ENCODE results near the gene NANOS3.

NANOS3 gene

DNA sequence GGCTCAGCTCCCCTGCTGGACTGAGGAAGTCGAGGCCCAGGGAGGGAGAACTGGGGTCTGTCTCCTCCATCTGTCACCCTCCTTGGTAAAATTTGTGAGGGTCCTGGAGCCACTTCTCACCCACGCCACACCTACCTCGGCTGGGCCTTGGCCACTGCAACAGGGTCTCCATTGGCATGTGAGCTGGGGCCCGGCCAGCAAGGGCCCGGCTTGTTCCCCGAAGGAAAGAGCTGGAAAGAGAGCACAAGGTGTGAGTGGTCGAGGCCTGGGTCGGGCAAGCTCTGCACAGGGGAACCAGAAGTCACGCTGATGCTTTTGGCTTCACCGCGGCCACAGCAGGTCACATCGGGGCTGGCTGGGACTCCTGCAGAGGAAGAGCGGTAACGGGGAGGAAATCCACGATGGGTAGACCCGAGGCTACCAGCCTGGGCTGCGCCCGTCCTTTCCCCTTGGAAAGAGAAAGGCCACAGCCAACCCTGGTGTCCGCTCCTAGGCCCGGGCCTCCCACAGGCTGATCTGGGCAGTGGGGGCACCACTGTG, 9.0 kb downstream of the NANOS3 start:
- DNase-seq (ENCODE audit: low read depth in 2 of 2): no peak

GRCh38 chr19:13887018-13887436, 10.1 kb downstream of the NANOS3 start:
- no peak for DNase-seq (ENCODE audit: low read depth in 2 of 2)

DNA sequence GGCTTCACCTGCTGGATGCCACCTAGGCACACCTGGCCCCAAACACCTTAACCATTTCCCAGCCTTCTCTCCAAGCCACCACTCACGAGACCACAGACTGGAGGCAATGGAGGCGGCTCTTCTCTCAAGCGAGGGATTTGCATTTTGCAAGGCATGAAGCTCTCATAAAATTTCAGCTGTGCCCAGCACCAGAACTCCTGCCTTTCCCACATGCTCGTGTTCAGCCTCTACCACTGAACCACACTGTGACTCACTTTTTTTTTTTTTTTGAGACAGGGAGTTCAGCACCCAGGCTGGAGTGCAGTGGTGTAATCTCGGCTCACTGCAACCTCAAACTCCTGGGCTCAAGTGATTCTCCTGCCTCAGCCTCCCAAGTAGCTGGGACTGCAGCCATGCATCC, 10.6 kb downstream of the NANOS3 start:
- DNase-seq (ENCODE audit: low read depth in 2 of 2): no peak

DNA sequence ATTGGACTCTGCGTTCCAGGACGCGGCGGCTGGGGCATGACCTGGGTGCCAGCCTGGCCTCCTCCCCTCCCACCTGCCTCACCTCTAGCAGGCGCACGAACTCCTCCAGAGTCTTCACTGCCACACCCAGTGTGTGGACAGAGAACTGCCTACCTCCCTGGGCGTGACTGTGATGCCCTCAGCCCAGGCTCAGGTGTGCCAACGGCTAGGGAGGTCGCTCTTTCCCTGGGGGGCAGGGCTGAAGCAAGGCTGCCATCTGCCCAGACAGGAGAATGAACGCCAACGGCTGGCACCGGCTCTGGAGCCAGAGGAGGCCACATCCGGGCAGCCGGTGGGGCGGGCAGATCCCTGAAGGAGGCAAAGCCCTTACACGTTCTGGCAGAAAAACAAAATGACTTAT, 11.3 kb downstream of the NANOS3 start:
- no peak for DNase-seq (ENCODE audit: low read depth in 2 of 2)

- no peak for DNase-seq (ENCODE audit: low read depth in 2 of 2)
Measured at GRCh38 chr19:13890136-13890535, 13.2 kb downstream of the NANOS3 start.

DNA sequence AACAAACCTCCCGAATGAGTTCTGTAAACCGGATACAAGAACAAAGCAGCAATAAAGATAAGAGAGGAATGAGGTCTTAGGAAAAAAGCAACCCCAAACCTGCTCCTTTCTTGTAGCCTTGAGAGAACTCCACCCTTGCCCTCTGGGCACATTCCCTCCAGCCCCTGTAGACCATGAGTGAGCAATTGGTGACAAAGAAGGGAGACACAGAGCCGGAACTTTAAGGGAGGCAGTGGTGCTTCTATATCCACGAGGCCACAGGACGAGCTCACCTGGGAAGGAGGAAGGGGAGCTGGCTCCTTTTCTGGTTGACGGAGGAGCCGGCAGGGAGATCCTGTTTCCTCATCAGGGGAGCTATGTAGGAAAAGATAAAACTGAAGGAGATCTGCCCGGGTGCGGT, 15.9 kb downstream of the NANOS3 start:
- no peak for DNase-seq (ENCODE audit: low read depth in 2 of 2)

DNA sequence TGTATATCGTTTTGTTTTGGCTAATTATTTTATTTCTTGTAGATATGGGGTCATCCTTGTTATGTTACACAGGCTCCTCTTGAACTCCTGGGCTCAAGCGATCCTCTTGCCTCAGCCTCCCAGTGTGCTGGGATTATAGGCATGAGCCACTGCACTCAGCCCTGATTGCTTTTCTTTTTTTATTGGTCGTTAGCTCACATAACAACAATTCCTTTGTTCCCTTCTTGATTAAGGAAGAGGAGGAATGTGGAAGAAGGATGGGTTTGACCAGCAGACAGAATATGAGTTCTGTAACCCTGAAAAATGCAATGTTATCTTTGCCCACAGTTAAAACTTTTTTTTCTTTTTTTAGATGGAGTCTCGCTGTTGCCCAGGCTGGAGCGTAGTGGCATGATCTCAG, 17.6 kb downstream of the NANOS3 start:
- DNase-seq (ENCODE audit: low read depth in 2 of 2): no peak

DNA sequence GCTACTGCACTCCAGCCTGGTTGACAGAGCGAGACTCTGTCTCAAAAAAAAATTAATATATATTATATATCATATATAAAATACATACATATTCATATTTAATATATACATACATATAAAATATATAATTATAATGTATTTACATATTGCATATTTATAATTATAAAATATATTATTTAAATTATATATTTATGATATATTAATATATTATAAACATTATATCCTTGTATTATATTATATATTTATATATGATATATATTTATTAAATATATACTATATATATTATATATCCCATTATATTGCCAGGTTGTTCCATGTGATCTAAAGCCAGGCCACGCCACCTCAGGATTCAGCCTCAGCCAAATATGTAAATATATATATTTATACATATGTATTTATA, 19.3 kb downstream of the NANOS3 start:
- no peak for DNase-seq (ENCODE audit: low read depth in 2 of 2)

GRCh38 chr19:13899393-13899792, 22.5 kb downstream of the NANOS3 start:
- no peak for DNase-seq (ENCODE audit: low read depth in 2 of 2)

GRCh38 chr19:13899912-13900584, 23.1 kb downstream of the NANOS3 start:
- no peak for DNase-seq (ENCODE audit: low read depth in 2 of 2)

GRCh38 chr19:13902993-13903555, 26.1 kb downstream of the NANOS3 start:
- DNase-seq (ENCODE audit: low read depth in 2 of 2): no peak

GRCh38 chr19:13905634-13906520, 28.9 kb downstream of the NANOS3 start, which contains the start of the genes BRME1 and CC2D1A:
BRME1 (minus strand) TSS chr19:13906117; CDS start chr19:13904892, 1,225 bp downstream.
CC2D1A (plus strand) TSS chr19:13906201; CDS start chr19:13906442, 241 bp downstream.
- DNase-seq (ENCODE audit: low read depth in 2 of 2): peak; percentile 84 to 91

DNA sequence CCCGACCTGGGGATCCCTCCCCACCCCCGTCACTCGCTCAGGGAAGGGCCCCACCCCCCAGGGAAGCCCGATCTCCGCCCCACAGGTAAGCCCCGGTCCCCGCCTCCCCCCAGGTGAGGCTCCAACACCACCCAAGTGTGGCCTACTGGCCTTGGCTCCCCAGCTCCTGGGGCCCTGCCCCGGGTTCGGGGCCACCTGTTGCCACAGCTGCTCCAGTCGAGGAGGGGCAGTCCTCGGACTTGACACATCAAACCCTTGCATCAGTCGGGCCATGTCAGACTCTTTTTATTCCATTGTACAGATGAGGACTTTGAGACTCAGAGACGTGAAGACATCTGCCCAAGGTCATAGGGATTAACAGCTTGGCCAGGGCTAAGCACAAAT, 29.6 kb downstream of the NANOS3 start:
- DNase-seq (ENCODE audit: low read depth in 2 of 2): no peak

- DNase-seq (ENCODE audit: low read depth in 2 of 2): no peak
Measured at GRCh38 chr19:13906910-13907309, 30.0 kb downstream of the NANOS3 start.

GRCh38 chr19:13908674-13909073, 31.7 kb downstream of the NANOS3 start:
- DNase-seq (ENCODE audit: low read depth in 2 of 2): no peak

- no peak for DNase-seq (ENCODE audit: low read depth in 2 of 2)
Measured at GRCh38 chr19:13909430-13909829, 32.5 kb downstream of the NANOS3 start.

GRCh38 chr19:13913352-13913751, 36.4 kb downstream of the NANOS3 start:
- no peak for DNase-seq (ENCODE audit: low read depth in 2 of 2)

- DNase-seq (ENCODE audit: low read depth in 2 of 2): no peak
Measured at GRCh38 chr19:13914777-13915176, 37.8 kb downstream of the NANOS3 start.

- DNase-seq (ENCODE audit: low read depth in 2 of 2): no peak
Measured at GRCh38 chr19:13917888-13918406, 41.0 kb downstream of the NANOS3 start.

GRCh38 chr19:13918726-13919411, 41.9 kb downstream of the NANOS3 start:
- no peak for DNase-seq (ENCODE audit: low read depth in 2 of 2)

GRCh38 chr19:13920524-13920923, 43.6 kb downstream of the NANOS3 start:
- no peak for DNase-seq (ENCODE audit: low read depth in 2 of 2)

Data from stimulated activated CD8-positive, alpha-beta memory T cell treated with anti-CD3 and anti-CD28 coated beads, Interleukin-2, amount 100 ng/mL, for 1 hour (primary cell).